AG04449 (cell line): ENCODE measurements around the gene ARNT2.

Source experiments
- CTCF ChIA-PET: fragments of 350-600 bp; formaldehyde crosslinking; extraction: SDS; loops from one replicate; lab custom pipeline; 2021; ENCODE audit warnings: antibody characterized with exemption; lab: Yijun Ruan, JAX
- POLR2A ChIA-PET: fragments of 400-600, 350-600 bp; formaldehyde crosslinking; extraction: SDS; loops from one replicate; lab custom pipeline; 2020; ENCODE audit warnings: antibody characterized with exemption, inconsistent platforms; lab: Yijun Ruan, JAX
- DNase-seq: peaks from one replicate; pipeline ENCODE4 v3.0.0-alpha.2; 2010; ENCODE audit warnings: low read depth, low spot score
- H3K4me3 ChIP-seq: 2 replicates; pipeline ENCODE4 v1.5.1; 2011; ENCODE audit warnings: low read depth, mild to moderate bottlenecking, control low read depth, low read length
- CTCF ChIP-seq: IDR thresholded peaks from one replicate; pipeline ENCODE4 v1.5.1; 2011; ENCODE audit warnings: mild to moderate bottlenecking, moderate library complexity, low read length, control low read depth, inconsistent platforms; ENCODE audit not compliant: insufficient read depth; ENCODE audit errors: missing control alignments

ARNT2 gene

GRCh38 chr15:80629355-80629754 lies 225.2 kb downstream of the ARNT2 start:
- ChIA-PET CTCF (interaction anchor here (1.3 to 1.7 kb wide), 3 partner anchors 62 to 150 kb away, joined by 4 to 7 read pairs (median 6); partner anchors contain the start of gene CEMIP), POLR2A (interaction anchor here (1.6 kb wide), 1 partner anchor 10 kb away, joined by 3 read pairs; no protein-coding TSS in a partner anchor)
- DNase-seq = no peak
- TF ChIP-seq CTCF = no peak
- no peak overlapping the region for H3K4me3 ChIP-seq

DNA sequence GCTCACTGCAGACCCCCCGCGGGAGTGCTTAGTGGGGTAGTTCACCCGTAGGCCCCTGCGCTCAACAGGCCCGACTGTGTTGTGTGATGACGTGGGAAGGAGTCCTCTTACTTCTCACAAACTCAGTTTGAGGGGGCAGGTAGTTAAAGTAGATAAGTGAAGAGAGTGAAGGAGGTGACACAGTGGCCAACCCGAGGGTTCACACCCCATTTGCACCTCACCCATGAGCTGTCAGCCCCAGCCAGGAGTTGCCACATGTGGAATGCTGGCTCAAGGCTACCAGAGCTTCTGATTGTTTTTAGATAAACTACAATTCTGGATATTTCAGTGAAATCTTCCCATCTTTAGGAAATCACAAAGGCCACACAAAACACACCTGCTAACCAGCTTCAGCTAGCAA lies 226.8 kb downstream of the ARNT2 start:
- TF ChIP-seq CTCF = no peak
- POLR2A ChIA-PET = no interaction called here
- H3K4me3 ChIP-seq = no peak overlapping the region
- no peak for DNase-seq
- CTCF ChIA-PET = interaction anchor here (1.7 to 1.8 kb wide), 2 partner anchors 12 to 146 kb away, joined by 6 read pairs; no protein-coding TSS in a partner anchor

DNA sequence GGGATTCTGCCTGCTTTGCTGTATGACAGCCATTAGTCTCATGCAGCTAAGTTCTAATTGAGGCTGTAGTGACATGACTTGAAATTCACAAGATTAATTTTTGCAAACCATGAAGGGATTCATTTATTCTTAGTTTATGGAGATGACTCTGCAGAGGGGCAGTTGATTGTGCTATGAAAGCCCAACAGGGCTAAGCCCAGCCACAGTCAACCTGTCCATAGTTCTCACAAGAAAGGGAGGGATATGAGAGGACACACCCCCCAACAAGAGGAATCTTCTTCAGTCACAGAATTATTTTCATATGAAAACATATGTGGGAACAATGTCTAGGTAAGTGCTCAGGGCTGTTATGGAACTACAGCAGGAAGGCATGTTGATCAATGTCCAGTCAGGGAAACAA lies 229.0 kb downstream of the ARNT2 start:
- POLR2A ChIA-PET = no interaction called here

GRCh38 chr15:80635953-80636352 lies 231.8 kb downstream of the ARNT2 start:
- no peak for DNase-seq
- ChIA-PET CTCF (interaction anchor here (1.4 kb wide), 1 partner anchor 27 kb away, joined by 4 read pairs; no protein-coding TSS in a partner anchor), POLR2A (interaction anchor here (0.5 kb wide), 1 partner anchor 172 kb away, joined by 3 read pairs; no protein-coding TSS in a partner anchor)
- TF ChIP-seq CTCF = no peak
- no peak overlapping the region for H3K4me3 ChIP-seq

More for the DNA sequence above, 229.0 kb downstream of the ARNT2 start:
- CTCF ChIA-PET = no interaction called here
- TF ChIP-seq CTCF = no peak
- H3K4me3 ChIP-seq = no peak overlapping the region
- DNase-seq = no peak

GRCh38 chr15:80636675-80637074 lies 232.5 kb downstream of the ARNT2 start:
- CTCF ChIA-PET = no interaction called here
- no peak for TF ChIP-seq CTCF
- POLR2A ChIA-PET = no interaction called here
- no peak overlapping the region for H3K4me3 ChIP-seq
- no peak for DNase-seq

DNA sequence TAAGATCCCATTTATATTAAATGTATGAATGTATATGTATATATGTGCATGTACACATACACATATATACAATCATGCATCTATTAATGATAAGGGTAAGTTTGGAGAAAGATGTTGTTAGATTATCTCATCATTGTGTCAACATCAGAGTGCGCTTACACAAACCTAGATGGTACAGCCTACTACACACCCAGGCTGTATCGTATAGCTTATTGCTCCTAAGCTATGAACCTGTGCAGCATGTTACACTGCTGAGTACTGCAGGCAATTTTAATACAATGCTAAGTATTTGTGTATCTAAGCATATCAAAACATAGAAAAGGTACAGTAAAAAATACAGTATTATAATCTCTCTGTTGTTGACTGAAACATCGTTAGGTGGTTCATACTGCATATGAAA lies 233.6 kb downstream of the ARNT2 start:
- no peak for DNase-seq
- no peak overlapping the region for H3K4me3 ChIP-seq
- ChIA-PET POLR2A (no interaction called here), CTCF (no interaction called here)
- TF ChIP-seq CTCF = no peak
